Kidney epithelial cell (primary cell): ENCODE data around the gene CFL1. TPM values are rescaled to one million over a fixed set of nuclear protein-coding genes. Genes with fewer than 3 reads are reported as not detected.

ENCODE experiments used
- DNase-seq: peaks from one replicate; pipeline ENCODE4 v3.0.0-alpha.2; 2010; ENCODE audit warnings: low read depth
- H3K27me3 ChIP-seq: 2 replicates; pipeline ENCODE4 v1.6.0; 2011; ENCODE audit warnings: low read length; ENCODE audit not compliant: control insufficient read depth, insufficient read depth
- H3K36me3 ChIP-seq: 2 replicates; pipeline ENCODE4 v1.5.1; 2011; ENCODE audit warnings: low read length; ENCODE audit not compliant: control insufficient read depth, insufficient read depth
- H3K4me3 ChIP-seq: 2 replicates; pipeline ENCODE4 v1.5.1; 2011; ENCODE audit warnings: low read depth, mild to moderate bottlenecking, control low read depth, low read length
- total RNA-seq: library from RNA; depleted of rRNA; stranded (reverse); fragments of >200 nt; gene quantifications from 2 replicates; pipeline ENCODE4 v1.2.3, GENCODE V29; 2015
- TF ChIP-seq, protein P1 (sequence below): IDR thresholded peaks from 2 replicates; pipeline ENCODE4 v1.5.1; 2011; ENCODE audit warnings: mild to moderate bottlenecking, moderate library complexity, low read length, control low read depth, inconsistent platforms; ENCODE audit not compliant: insufficient read depth, poor library complexity, severe bottlenecking

Gene CFL1
- total RNA-seq, 1 donor from 2014 or later = 1,640 TPM

DNA sequence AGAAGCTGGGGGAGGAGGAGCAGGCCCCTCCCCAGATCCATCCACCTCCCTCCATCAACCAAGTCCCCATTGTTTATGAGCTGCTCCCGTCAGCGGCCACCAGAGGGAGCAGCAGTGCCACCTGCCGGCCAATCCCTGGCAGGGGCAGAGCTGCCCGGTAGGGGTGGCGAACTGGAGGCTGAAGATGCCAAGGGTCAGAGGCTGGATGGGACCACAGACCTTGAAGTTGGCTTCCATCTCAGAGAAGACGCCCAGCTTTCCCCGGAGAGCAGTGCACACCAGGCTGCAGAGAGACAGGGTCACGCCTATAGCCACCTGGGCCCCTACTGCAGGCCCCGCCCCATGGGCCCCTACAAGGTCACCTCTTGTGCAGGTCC, 26.7 kb upstream of the CFL1 start:
- H3K36me3 ChIP-seq = peaks cover 11% of the 10 kb centered on the region
- no peak for DNase-seq
- H3K4me3 ChIP-seq = no peak overlapping the region
- no peaks in the 10 kb centered on the region for H3K27me3 ChIP-seq
- TF ChIP-seq, protein P1, sequence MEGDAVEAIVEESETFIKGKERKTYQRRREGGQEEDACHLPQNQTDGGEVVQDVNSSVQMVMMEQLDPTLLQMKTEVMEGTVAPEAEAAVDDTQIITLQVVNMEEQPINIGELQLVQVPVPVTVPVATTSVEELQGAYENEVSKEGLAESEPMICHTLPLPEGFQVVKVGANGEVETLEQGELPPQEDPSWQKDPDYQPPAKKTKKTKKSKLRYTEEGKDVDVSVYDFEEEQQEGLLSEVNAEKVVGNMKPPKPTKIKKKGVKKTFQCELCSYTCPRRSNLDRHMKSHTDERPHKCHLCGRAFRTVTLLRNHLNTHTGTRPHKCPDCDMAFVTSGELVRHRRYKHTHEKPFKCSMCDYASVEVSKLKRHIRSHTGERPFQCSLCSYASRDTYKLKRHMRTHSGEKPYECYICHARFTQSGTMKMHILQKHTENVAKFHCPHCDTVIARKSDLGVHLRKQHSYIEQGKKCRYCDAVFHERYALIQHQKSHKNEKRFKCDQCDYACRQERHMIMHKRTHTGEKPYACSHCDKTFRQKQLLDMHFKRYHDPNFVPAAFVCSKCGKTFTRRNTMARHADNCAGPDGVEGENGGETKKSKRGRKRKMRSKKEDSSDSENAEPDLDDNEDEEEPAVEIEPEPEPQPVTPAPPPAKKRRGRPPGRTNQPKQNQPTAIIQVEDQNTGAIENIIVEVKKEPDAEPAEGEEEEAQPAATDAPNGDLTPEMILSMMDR = peak; percentile 100

DNA sequence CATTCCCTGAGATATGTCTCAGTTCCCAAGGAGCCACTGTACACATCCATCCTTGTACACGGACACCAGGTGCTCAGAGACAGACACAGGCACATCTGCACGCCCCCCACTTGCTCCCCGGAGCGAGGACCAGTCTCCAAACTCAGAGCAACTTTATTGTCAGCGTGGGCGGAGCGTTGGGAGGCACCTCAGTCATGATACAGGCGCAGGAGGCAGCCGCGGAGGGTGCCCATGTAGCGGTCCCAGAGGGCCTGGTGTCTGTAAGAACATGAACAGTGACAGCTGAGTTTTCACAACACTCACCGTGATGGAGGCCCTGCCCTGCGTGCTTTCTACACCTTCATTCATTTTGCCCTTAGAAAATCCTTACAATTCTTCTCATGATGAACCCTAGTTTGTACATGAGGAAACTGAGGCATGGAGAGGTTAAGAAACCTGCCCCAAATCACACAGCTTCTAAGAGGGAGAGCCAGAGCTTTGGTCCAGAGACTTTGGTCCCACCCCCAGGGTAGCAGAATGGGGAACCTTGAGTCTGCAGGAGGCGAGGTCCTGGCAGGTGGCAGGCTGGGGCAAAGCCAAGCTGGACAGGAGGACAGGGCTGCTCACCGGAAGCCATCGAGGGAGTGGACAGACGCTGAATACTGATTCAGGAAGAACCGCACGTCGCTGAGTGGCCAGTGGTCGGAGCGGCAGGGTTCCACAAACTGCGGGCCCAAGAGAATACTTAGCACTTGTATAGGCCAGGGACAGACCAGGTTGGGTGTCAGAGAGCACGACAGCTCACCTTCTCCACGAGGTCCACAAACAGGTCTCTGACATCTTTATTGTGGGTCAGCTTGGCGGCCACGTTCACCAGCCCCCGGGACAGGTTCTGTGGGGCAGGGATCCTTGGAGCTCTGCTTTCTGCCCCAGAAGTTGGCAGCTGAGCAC, 26.1 kb upstream of the CFL1 start:
- peaks cover 11% of the 10 kb centered on the region for H3K36me3 ChIP-seq
- DNase-seq = no peak
- H3K27me3 ChIP-seq = no peaks in the 10 kb centered on the region
- TF ChIP-seq, protein P1 = no peak
- H3K4me3 ChIP-seq = no peak overlapping the region

DNA sequence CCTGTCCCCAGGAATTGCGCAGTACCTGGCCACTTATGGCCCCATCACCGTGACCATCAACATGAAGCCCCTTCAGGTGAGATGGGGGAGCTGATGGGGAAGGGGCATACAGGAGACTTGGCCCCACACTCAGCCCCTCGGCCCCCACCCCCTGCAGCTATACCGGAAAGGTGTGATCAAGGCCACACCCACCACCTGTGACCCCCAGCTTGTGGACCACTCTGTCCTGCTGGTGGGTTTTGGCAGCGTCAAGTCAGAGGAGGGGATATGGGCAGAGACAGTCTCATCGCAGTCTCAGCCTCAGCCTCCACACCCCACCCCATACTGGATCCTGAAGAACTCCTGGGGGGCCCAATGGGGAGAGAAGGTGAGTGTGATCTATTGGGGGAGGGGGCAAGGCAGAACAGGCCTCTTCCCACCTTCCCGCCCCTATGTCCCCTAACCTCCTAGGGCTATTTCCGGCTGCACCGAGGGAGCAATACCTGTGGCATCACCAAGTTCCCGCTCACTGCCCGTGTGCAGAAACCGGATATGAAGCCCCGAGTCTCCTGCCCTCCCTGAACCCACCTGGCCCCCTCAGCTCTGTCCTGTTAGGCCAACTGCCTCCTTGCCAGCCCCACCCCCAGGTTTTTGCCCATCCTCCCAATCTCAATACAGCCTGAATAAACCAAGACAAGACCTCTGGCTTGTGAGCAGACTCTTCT, 25.2 kb upstream of the CFL1 start:
- no peak for DNase-seq
- no peak overlapping the region for H3K4me3 ChIP-seq
- TF ChIP-seq, protein P1 = no peak

DNA sequence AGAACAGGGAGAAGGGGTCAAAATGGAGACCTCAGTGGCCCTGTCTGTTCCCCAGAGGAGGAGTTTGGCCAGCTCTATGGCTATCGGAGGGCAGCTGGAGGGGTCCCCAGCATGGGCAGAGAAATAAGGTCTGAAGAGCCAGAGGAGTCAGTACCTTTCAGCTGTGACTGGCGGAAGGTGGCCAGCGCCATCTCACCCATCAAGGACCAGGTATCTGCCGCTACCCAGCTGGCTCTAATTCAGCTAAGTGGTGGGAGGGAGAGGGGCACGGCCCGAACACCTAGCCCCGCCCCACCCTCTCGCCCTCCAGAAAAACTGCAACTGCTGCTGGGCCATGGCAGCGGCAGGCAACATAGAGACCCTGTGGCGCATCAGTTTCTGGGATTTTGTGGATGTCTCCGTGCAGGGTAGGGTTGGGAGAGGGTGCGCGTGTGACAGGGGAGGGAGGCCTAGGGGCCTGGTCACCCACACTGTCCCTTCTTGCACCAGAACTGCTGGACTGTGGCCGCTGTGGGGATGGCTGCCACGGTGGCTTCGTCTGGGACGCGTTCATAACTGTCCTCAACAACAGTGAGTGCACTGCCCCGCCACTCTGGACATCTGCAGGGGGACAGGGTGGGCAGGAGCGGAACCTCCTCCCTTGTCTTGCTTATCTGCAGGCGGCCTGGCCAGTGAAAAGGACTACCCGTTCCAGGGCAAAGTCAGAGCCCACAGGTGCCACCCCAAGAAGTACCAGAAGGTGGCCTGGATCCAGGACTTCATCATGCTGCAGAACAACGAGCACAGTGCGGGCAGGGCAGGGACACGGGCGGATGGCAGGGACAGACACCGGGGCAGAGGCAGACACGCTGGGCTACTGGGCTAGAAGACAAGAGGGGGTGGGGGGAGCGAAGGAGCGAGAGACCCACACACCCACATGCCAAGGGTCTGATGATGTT, 24.4 kb upstream of the CFL1 start:
- no peak for DNase-seq
- Histone ChIP-seq H3K36me3 (peaks cover 11% of the 10 kb centered on the region), H3K4me3 (no peak overlapping the region), H3K27me3 (no peaks in the 10 kb centered on the region)
- TF ChIP-seq, protein P1 = no peak

More for the DNA sequence above, 25.2 kb upstream of the CFL1 start:
- H3K27me3 ChIP-seq = no peaks in the 10 kb centered on the region
- H3K36me3 ChIP-seq = peaks cover 11% of the 10 kb centered on the region

DNA sequence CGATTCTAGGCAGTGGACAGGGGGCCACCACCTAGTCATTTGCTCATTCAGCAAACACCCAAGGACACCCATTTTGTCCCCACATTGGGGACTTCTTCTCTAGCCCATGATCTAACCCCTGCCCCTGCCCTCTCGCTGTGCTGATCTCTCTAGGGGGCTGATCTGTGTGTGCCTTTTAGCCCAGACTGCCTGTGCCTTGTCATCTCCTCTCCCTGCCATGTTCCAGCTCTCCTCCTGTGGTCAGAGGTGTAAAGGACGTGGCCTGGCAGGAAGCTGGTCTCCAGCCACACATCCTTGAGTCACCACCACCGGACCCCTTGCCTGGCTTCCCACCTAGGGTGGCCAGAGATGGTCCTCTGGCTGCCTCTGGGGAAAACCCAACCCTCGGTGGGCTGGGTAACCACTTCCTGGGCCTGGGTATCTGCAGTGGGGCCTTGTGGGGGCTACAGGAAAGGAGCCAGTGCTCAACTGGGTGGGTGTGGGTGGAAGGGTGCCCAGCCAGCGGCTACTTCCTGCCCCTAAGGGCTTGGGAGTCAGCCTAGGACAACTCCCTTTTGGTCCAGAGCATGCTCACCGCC, 23.0 kb upstream of the CFL1 start:
- Histone ChIP-seq H3K36me3 (peaks cover 11% of the 10 kb centered on the region), H3K4me3 (no peak overlapping the region), H3K27me3 (no peaks in the 10 kb centered on the region)
- DNase-seq = no peak
- TF ChIP-seq, protein P1 = no peak
